Adrenal gland (tissue), 5 donors: ENCODE measurements around the gene FZR1.

Experiments used
- POLR2A ChIP-seq, 2 donors: fragments of 450-650 bp; IDR thresholded peaks; one replicate each; pipeline ENCODE4 v1.6.1; 2017; ENCODE audit warnings: antibody characterized with exemption in 2 of 2, mild to moderate bottlenecking in 2 of 2, moderate library complexity in 1 of 2
- TF ChIP-seq, protein P1 (sequence below), 6 experiments: fragments of 450-650 bp in 4 of 6; fragments of 200-600 bp in 2 of 6; sonication (generic) in 1 of 6; IDR thresholded peaks; 1 replicate in 5 of 6; 2 replicates in 1 of 6; pipeline versions ENCODE4 v1.5.1 to v1.8.0; 2016 to 2021; ENCODE audit warnings: antibody characterized with exemption in 6 of 6, mild to moderate bottlenecking in 2 of 6, moderate library complexity in 1 of 6
- donor health status: DM: no; HTN: no; CAD: no.

DNA sequence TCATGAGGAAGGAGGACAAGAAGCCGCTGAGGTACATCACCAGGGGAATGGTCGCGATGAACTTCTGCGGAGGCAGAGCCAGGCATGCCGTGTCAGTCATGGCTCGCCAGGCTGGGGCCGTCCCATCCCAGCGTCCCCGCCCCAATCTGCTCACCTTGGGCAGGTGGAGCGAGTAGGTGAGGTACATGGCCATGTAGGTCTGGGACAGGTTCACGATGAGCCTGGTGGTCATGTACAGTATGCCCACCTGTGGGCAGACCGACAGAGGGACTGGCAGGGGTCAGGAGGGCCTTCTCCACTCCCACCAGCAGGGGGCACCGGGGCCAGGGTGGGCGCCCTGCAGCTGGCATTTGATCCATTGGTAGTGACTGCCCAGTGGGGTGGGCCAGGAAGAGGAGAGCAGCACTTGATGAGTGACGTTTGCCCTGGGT lies 41.2 kb downstream of the FZR1 start:
- TF ChIP-seq POLR2A (IDR thresholded peaks at IDR 0.05): no peak
- TF ChIP-seq, protein P1, sequence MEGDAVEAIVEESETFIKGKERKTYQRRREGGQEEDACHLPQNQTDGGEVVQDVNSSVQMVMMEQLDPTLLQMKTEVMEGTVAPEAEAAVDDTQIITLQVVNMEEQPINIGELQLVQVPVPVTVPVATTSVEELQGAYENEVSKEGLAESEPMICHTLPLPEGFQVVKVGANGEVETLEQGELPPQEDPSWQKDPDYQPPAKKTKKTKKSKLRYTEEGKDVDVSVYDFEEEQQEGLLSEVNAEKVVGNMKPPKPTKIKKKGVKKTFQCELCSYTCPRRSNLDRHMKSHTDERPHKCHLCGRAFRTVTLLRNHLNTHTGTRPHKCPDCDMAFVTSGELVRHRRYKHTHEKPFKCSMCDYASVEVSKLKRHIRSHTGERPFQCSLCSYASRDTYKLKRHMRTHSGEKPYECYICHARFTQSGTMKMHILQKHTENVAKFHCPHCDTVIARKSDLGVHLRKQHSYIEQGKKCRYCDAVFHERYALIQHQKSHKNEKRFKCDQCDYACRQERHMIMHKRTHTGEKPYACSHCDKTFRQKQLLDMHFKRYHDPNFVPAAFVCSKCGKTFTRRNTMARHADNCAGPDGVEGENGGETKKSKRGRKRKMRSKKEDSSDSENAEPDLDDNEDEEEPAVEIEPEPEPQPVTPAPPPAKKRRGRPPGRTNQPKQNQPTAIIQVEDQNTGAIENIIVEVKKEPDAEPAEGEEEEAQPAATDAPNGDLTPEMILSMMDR (IDR thresholded peaks at IDR 0.05): peak in 5 of 6 experiments; percentile 17 to 45 (median 31)
